Neural progenitor cell (in vitro differentiated cells): ENCODE data around the gene FRMD5. TPM values are rescaled to one million over a fixed set of nuclear protein-coding genes. Genes with fewer than 3 reads are reported as not detected.

Source experiments
- DNase-seq: peaks from one replicate; pipeline ENCODE4 v3.0.0-alpha.2; 2016; ENCODE audit warnings: low spot score
- H2AFZ ChIP-seq: fragments of 200-600 bp; sonication (generic); replicated peaks from 2 replicates; pipeline ENCODE4 v1.6.1; 2016; ENCODE audit warnings: antibody characterized with exemption
- H3F3A ChIP-seq: fragments of 200-600 bp; sonication (generic); 2 replicates; pipeline ENCODE4 v1.6.1; 2016; ENCODE audit warnings: antibody characterized with exemption, low read depth
- H3K27ac ChIP-seq: fragments of 200-600 bp; sonication (generic); 2 replicates; pipeline ENCODE4 v1.5.1; 2016; ENCODE audit warnings: mild to moderate bottlenecking
- H3K27me3 ChIP-seq: fragments of 200-600 bp; sonication (generic); 2 replicates; pipeline ENCODE4 v1.6.1; 2016; ENCODE audit warnings: mild to moderate bottlenecking, moderate library complexity
- H3K36me3 ChIP-seq: fragments of 200-600 bp; sonication (generic); 2 replicates; pipeline ENCODE4 v1.5.1; 2016
- H3K4me1 ChIP-seq: fragments of 200-600 bp; sonication (generic); 2 replicates; pipeline ENCODE4 v1.6.1; 2016; ENCODE audit warnings: mixed run types
- H3K4me2 ChIP-seq: fragments of 200-600 bp; sonication (generic); 2 replicates; pipeline ENCODE4 v1.6.1; 2016
- H3K4me3 ChIP-seq: fragments of 200-600 bp; sonication (generic); 2 replicates; pipeline ENCODE4 v1.5.1; 2016
- H3K79me2 ChIP-seq: fragments of 200-600 bp; sonication (generic); 2 replicates; pipeline ENCODE4 v1.6.1; 2016; ENCODE audit warnings: low read depth
- H3K9ac ChIP-seq: fragments of 200-600 bp; sonication (generic); 2 replicates; pipeline ENCODE4 v1.6.1; 2016
- H3K9me3 ChIP-seq: fragments of 200-600 bp; sonication (generic); 2 replicates; pipeline ENCODE4 v1.5.1; 2016; ENCODE audit warnings: low read depth
- H4K20me1 ChIP-seq: fragments of 200-600 bp; sonication (generic); 2 replicates; pipeline ENCODE4 v1.6.1; 2016; ENCODE audit warnings: low read depth
- H3K27ac Mint-ChIP-seq: 3 replicates; pipeline ENCODE4 v1.8.0; 2021; ENCODE audit warnings: mixed read lengths
- H3K27me3 Mint-ChIP-seq: 2 replicates; pipeline ENCODE4 v1.8.0; 2022; ENCODE audit warnings: low read depth, mild to moderate bottlenecking, inconsistent platforms, moderate library complexity, mixed read lengths; ENCODE audit not compliant: insufficient read depth
- H3K36me3 Mint-ChIP-seq: 3 replicates; pipeline ENCODE4 v1.8.0; 2021; ENCODE audit warnings: mixed read lengths
- H3K4me1 Mint-ChIP-seq: 3 replicates; pipeline ENCODE4 v1.8.0; 2021; ENCODE audit warnings: mixed read lengths
- H3K4me3 Mint-ChIP-seq: 3 replicates; pipeline ENCODE4 v1.8.0; 2021; ENCODE audit warnings: mild to moderate bottlenecking, moderate library complexity, mixed read lengths
- H3K9me3 Mint-ChIP-seq: 3 replicates; pipeline ENCODE4 v1.8.0; 2020; ENCODE audit warnings: mixed read lengths
- EZH2 ChIP-seq: fragments of 200-600 bp; sonication (generic); IDR thresholded peaks from 2 replicates; pipeline ENCODE4 v1.6.1; 2017; ENCODE audit warnings: antibody characterized with exemption, mild to moderate bottlenecking, moderate library complexity
- EZH2phosphoT487 ChIP-seq: fragments of 200-600 bp; sonication (generic); IDR thresholded peaks from 2 replicates; pipeline ENCODE4 v1.6.1; 2017; ENCODE audit warnings: antibody characterized with exemption
- total RNA-seq: library from RNA; depleted of rRNA; stranded (reverse); fragments of >200 nt; gene quantifications from 2 replicates; pipeline ENCODE4 v1.2.3, GENCODE V29; 2015; ENCODE audit warnings: low replicate concordance
- TF ChIP-seq, protein P1 (sequence below): fragments of 200-600 bp; sonication (generic); IDR thresholded peaks from 2 replicates; pipeline ENCODE4 v1.5.1; 2017; ENCODE audit warnings: antibody characterized with exemption, mild to moderate bottlenecking

Gene FRMD5
- total RNA-seq, 1 donor from 2014 or later, result 10.1 TPM

GRCh38 chr15:43955140-43955539, 239.9 kb downstream of the FRMD5 start:
- Histone ChIP-seq H3K27me3 (no peaks in the 10 kb centered on the region), H3K9me3 (no peaks in the 10 kb centered on the region), H3K4me3 (no peak overlapping the region), H3K36me3 (no peaks in the 10 kb centered on the region), H3K27ac (no peak overlapping the region), H4K20me1 (no peaks in the 10 kb centered on the region), H3K4me2 (no peak overlapping the region), H2AFZ (no peak overlapping the region), H3K4me1 (peaks cover 15% of the 10 kb centered on the region), H3F3A (no peaks in the 10 kb centered on the region), H3K9ac (no peak overlapping the region), H3K79me2 (no peaks in the 10 kb centered on the region)
- Mint-ChIP-seq H3K4me3 (no peak overlapping the region), H3K9me3 (no peaks in the 10 kb centered on the region), H3K4me1 (peaks cover 15% of the 10 kb centered on the region), H3K27ac (no peak overlapping the region), H3K27me3 (no peaks in the 10 kb centered on the region), H3K36me3 (no peaks in the 10 kb centered on the region)
- no peak for DNase-seq
- TF ChIP-seq EZH2, result no peak
- TF ChIP-seq, protein P1, sequence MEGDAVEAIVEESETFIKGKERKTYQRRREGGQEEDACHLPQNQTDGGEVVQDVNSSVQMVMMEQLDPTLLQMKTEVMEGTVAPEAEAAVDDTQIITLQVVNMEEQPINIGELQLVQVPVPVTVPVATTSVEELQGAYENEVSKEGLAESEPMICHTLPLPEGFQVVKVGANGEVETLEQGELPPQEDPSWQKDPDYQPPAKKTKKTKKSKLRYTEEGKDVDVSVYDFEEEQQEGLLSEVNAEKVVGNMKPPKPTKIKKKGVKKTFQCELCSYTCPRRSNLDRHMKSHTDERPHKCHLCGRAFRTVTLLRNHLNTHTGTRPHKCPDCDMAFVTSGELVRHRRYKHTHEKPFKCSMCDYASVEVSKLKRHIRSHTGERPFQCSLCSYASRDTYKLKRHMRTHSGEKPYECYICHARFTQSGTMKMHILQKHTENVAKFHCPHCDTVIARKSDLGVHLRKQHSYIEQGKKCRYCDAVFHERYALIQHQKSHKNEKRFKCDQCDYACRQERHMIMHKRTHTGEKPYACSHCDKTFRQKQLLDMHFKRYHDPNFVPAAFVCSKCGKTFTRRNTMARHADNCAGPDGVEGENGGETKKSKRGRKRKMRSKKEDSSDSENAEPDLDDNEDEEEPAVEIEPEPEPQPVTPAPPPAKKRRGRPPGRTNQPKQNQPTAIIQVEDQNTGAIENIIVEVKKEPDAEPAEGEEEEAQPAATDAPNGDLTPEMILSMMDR, result no peak

DNA sequence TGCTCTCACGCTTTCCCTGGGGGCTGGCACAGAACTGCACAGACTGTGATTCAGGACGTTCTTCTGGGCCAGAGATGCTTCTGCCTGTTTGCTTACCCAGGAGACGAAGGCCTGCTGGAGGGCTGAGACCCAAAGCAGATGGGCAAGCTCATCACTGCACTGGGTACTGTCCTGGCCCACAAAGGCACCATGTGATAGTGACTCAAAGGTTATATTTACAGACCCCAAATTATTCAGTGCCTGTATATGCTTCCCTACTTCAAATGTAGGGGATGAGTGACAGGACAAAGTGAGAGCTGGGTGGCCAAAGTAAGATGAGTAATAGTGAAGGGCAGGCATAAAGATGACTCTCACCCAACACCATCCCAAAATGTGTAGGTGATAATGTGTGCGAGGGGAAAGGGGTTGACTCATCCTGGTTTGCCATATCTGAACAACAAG, 240.9 kb downstream of the FRMD5 start:
- Histone ChIP-seq H3K4me2 (no peak overlapping the region), H3K4me1 (peaks cover 14% of the 10 kb centered on the region), H3F3A (no peaks in the 10 kb centered on the region), H2AFZ (no peak overlapping the region), H3K4me3 (no peak overlapping the region), H3K27ac (no peak overlapping the region), H3K9ac (no peak overlapping the region), H4K20me1 (no peaks in the 10 kb centered on the region), H3K79me2 (no peaks in the 10 kb centered on the region), H3K36me3 (no peaks in the 10 kb centered on the region), H3K27me3 (no peaks in the 10 kb centered on the region), H3K9me3 (no peaks in the 10 kb centered on the region)
- Mint-ChIP-seq H3K36me3 (no peaks in the 10 kb centered on the region), H3K27me3 (no peaks in the 10 kb centered on the region), H3K4me1 (peaks cover 15% of the 10 kb centered on the region), H3K27ac (no peak overlapping the region), H3K9me3 (no peaks in the 10 kb centered on the region), H3K4me3 (no peak overlapping the region)
- DNase-seq, result no peak
- TF ChIP-seq EZH2phosphoT487 (no peak), EZH2 (no peak)
- TF ChIP-seq, protein P1, result no peak

DNA sequence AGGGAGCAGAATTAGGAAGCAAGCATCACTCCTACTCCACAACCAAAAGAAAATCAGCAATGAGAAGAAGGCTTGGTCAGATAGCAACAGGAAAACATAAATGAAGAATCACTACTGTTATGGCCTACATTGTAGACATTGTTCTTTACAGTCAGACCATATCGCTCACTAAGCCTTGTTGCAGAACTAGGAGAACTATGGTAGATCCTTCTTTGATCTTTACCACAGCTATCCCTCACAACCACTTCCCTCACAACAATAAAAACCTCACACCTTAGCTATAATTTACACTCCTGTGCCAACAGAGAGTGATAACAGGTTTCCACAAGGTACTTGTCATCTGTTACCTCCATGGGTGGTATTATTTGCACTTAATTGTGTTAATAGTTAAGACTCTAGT, 241.7 kb downstream of the FRMD5 start:
- no peaks in the 10 kb centered on the region for H3F3A ChIP-seq

More for the DNA sequence above, 241.7 kb downstream of the FRMD5 start:
- H3K36me3 Mint-ChIP-seq, result no peaks in the 10 kb centered on the region
- H3K4me3 Mint-ChIP-seq, result no peak overlapping the region
- no peaks in the 10 kb centered on the region for H3K79me2 ChIP-seq
- no peak overlapping the region for H3K27ac Mint-ChIP-seq
- peaks cover 11% of the 10 kb centered on the region for H3K4me1 Mint-ChIP-seq
- H3K27ac ChIP-seq, result no peak overlapping the region
- H3K9me3 ChIP-seq, result no peaks in the 10 kb centered on the region
- H4K20me1 ChIP-seq, result no peaks in the 10 kb centered on the region
- no peak overlapping the region for H3K9ac ChIP-seq
- DNase-seq, result no peak
- peaks cover 6% of the 10 kb centered on the region for H3K4me1 ChIP-seq
- no peaks in the 10 kb centered on the region for H3K9me3 Mint-ChIP-seq
- H3K4me3 ChIP-seq, result no peak overlapping the region
- no peaks in the 10 kb centered on the region for H3K36me3 ChIP-seq
- H3K27me3 Mint-ChIP-seq, result no peaks in the 10 kb centered on the region
- H2AFZ ChIP-seq, result no peak overlapping the region
- H3K27me3 ChIP-seq, result no peaks in the 10 kb centered on the region
- H3K4me2 ChIP-seq, result no peak overlapping the region
- TF ChIP-seq, protein P1, result no peak
- no peak for TF ChIP-seq EZH2
- no peak for TF ChIP-seq EZH2phosphoT487
